ENCODE data around the gene FCRL3. TPM values are rescaled to one million over a fixed set of nuclear protein-coding genes. Genes with fewer than 3 reads are reported as not detected.

The FCRL3 gene
- total RNA-seq, 6 experiments from 2014 or later, result not detected

DNA sequence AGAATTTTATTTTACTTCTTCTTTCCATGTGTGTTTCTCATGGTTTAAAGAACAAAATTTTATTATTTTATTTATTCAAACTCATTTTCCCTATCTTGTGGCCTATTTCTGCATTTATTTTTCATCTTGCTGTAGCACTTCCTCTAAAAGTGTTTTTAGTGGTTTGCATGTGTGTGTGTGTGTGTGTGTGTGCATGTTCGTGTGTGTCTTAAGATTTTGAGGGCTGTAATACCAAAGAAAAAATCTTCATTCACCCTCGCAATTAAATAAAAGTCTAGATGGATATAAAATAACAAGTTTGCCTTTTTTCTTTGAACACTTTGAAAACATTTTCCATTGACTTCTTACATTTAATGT lies 24.6 kb upstream of the FCRL3 start:
- H3K9me3 Mint-ChIP-seq, result peaks cover 36% of the 10 kb centered on the region
- no peak overlapping the region for H3K27ac Mint-ChIP-seq
- no peaks in the 10 kb centered on the region for H3K4me1 Mint-ChIP-seq (ENCODE audit: low read depth)
- no peak overlapping the region for H3K4me3 Mint-ChIP-seq
- H3K27me3 Mint-ChIP-seq (ENCODE audit: insufficient read depth), result no peaks in the 10 kb centered on the region
- H3K36me3 Mint-ChIP-seq (ENCODE audit: low read depth), result no peaks in the 10 kb centered on the region
- TF ChIP-seq, protein P1, sequence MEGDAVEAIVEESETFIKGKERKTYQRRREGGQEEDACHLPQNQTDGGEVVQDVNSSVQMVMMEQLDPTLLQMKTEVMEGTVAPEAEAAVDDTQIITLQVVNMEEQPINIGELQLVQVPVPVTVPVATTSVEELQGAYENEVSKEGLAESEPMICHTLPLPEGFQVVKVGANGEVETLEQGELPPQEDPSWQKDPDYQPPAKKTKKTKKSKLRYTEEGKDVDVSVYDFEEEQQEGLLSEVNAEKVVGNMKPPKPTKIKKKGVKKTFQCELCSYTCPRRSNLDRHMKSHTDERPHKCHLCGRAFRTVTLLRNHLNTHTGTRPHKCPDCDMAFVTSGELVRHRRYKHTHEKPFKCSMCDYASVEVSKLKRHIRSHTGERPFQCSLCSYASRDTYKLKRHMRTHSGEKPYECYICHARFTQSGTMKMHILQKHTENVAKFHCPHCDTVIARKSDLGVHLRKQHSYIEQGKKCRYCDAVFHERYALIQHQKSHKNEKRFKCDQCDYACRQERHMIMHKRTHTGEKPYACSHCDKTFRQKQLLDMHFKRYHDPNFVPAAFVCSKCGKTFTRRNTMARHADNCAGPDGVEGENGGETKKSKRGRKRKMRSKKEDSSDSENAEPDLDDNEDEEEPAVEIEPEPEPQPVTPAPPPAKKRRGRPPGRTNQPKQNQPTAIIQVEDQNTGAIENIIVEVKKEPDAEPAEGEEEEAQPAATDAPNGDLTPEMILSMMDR (IDR thresholded peaks at IDR 0.05), result no peak
- no peak for DNase-seq

DNA sequence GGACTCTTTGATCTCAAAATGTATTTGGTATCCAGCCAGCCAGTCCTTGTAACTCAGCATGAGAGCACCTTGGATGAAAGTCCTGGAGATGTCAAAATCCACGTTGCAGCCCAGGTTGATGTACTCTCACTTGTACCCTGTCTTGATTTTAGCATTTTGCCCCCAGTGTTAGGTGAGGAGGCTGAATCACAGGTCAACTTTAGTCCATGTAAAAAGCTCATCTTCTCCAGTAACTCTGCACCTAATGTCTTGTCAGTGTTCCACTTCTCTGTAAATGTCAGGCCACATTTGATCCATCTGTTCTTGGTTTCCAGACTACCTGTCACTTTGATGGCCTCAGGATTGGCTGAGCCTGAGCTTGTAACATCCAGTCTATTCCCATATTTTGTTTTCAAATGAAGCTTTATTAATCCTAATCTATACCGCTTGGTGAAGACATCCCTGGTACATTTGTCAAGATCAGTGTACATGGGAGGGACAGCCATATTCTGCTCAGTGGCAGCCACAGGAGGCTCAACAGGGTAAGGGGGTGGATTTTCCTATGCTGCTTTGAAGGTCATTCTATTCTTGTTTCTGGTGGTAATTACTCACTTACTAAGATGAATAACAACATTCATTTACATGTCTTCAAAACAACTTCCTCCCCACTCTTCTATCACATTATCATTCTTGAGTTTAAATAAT lies 24.1 kb upstream of the FCRL3 start:
- Mint-ChIP-seq H3K27ac (no peak overlapping the region), H3K9me3 (peaks cover 36% of the 10 kb centered on the region), H3K36me3 (ENCODE audit: low read depth) (no peaks in the 10 kb centered on the region), H3K4me1 (ENCODE audit: low read depth) (no peaks in the 10 kb centered on the region), H3K4me3 (no peak overlapping the region), H3K27me3 (ENCODE audit: insufficient read depth) (no peaks in the 10 kb centered on the region)
- TF ChIP-seq, protein P1 (IDR thresholded peaks at IDR 0.05), result no peak
- DNase-seq, result no peak

DNA sequence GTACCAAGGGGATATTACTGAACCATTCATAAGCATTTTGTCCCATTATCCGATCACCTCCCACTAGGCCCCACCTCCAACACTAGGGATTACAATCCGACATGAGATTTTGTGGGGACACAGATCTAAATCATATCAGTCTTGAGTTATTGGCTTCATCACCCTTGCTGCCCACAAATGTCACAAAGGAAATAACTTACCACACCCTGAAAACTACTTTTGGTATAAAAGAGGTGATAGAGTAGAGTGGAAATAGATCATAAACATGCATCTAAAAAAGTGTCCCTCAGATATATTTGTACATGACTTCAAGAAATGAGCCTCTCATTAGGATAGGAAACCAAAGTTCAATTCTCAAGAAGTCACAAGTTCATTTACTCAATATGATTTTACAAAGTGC lies 22.6 kb upstream of the FCRL3 start:
- DNase-seq, result no peak
- no peak overlapping the region for H3K27ac Mint-ChIP-seq

DNA sequence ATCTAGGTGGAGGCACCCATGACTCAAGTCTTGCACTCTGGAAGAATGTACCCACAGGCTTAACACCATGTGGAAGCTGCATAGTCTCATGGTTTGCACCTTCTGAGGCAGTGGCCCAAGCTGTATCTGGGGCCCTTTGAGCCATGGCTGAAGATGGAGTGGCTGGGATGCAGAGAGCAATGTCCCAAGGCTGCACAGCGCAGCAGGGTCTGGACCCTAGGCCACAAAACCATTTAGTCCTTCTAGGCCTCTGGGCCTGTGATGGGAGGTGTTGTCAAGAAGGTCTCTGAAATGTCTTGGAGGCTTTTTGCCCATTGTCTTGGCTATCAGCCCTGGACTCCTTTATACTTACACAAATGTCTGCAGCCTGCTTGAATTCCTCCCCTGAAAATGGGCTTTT lies 21.4 kb upstream of the FCRL3 start:
- no peaks in the 10 kb centered on the region for H3K27me3 Mint-ChIP-seq (ENCODE audit: insufficient read depth)
- no peaks in the 10 kb centered on the region for H3K4me1 Mint-ChIP-seq (ENCODE audit: low read depth)
- H3K4me3 Mint-ChIP-seq, result no peak overlapping the region
- H3K36me3 Mint-ChIP-seq (ENCODE audit: low read depth), result no peaks in the 10 kb centered on the region
- TF ChIP-seq, protein P1 (IDR thresholded peaks at IDR 0.05), result no peak
- DNase-seq, result no peak
- no peak overlapping the region for H3K27ac Mint-ChIP-seq
- H3K9me3 Mint-ChIP-seq, result peaks cover 27% of the 10 kb centered on the region

More for the DNA sequence above, 22.6 kb upstream of the FCRL3 start:
- Mint-ChIP-seq H3K27me3 (ENCODE audit: insufficient read depth) (no peaks in the 10 kb centered on the region), H3K36me3 (ENCODE audit: low read depth) (no peaks in the 10 kb centered on the region), H3K9me3 (peaks cover 31% of the 10 kb centered on the region), H3K4me3 (no peak overlapping the region), H3K4me1 (ENCODE audit: low read depth) (no peaks in the 10 kb centered on the region)
- TF ChIP-seq, protein P1 (IDR thresholded peaks at IDR 0.05), result no peak

DNA sequence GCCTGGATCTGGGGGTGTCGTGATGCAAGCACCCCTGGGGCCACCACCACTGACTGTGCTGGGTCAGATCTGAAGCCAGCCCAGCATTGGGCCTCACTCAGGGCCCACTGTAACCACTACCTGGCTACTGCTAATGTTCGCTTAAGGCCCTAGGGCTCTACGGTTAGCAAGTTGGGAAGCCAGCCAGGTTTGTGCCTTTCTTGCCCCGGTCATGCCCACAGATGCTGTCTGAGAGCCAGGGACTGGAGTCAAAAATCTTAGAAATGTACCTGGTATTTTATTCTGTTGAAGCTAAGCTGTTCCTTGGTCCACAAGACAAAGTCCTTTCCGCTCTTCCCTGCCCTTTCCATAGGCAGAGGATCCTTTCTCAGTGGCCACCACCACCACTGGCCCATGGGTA lies 15.2 kb upstream of the FCRL3 start:
- Mint-ChIP-seq H3K4me3 (no peak overlapping the region), H3K27me3 (ENCODE audit: insufficient read depth) (no peaks in the 10 kb centered on the region; the same call in none of the 2 replicates), H3K36me3 (ENCODE audit: low read depth) (no peaks in the 10 kb centered on the region), H3K4me1 (ENCODE audit: low read depth) (no peaks in the 10 kb centered on the region), H3K9me3 (peaks cover 7% of the 10 kb centered on the region), H3K27ac (no peak overlapping the region)
- TF ChIP-seq, protein P1 (IDR thresholded peaks at IDR 0.05), result no peak
- no peak for DNase-seq

Measured in HFFc6 (cell line).